DMS153 treated with DMSO at 0.1 percent for 48 hours (cell line): ENCODE data around the gene IRF8.
"Not testable (repeated sequence)": the region's sequence is repeated elsewhere in the genome, so short reads cannot be mapped to it uniquely, and the experiment has no call there.

Source experiments
- DNase-seq: peaks from one replicate; lab custom pipeline; 2025; ENCODE audit not compliant: unreplicated experiment; lab: John Stamatoyannopoulos, UW

Gene IRF8, protein sequence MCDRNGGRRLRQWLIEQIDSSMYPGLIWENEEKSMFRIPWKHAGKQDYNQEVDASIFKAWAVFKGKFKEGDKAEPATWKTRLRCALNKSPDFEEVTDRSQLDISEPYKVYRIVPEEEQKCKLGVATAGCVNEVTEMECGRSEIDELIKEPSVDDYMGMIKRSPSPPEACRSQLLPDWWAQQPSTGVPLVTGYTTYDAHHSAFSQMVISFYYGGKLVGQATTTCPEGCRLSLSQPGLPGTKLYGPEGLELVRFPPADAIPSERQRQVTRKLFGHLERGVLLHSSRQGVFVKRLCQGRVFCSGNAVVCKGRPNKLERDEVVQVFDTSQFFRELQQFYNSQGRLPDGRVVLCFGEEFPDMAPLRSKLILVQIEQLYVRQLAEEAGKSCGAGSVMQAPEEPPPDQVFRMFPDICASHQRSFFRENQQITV

DNA sequence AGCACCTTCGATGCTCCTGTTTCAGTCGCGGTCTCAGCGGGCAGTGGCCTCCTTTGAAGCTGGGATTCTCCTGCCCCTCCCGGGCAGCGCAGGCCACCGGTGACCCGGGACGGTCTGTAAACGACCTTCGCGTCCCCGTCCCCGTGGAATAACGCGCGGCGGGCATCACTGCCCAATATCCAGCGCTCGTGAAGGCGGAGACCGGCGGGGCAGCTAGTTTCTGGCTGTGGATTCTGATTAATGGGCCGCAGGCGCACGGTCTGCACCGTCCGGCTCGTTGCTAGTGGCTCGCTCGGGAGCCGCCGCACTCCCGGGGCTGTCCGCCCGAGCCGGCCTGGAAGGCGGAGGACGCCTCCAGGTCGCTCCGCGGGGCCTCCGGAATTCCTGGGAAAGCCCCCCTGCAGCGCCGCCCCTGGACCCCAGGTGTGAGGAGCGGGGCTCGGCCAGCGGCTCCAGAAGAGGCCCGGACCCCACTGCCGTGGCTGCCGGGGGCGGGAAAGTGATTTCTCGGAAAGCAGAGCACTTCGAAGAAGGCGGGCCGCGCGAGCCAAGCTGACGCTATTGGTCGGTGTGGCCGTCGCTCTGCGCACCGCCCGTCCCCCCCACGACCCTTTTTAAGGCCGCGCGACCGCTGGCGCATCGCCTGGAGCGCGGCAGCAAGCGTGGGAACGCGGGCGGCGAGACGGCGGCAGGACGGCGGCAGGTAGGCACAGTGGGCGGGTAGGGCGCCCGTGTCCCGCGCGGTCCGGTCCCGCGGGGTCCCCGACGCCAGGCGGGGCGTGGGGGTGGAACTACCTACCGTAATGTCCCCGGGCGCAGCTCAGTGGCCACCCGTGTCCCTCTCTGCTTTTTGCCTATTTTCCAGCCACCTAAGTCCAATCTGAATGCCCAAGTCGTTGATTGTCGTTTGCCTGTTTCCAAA is at the start of gene IRF8:
IRF8 (plus strand) TSS at position 642 of the 922 bp plus-strand sequence. CDS start 3,854 bp downstream, outside the sequence.
- no peak for DNase-seq

DNA sequence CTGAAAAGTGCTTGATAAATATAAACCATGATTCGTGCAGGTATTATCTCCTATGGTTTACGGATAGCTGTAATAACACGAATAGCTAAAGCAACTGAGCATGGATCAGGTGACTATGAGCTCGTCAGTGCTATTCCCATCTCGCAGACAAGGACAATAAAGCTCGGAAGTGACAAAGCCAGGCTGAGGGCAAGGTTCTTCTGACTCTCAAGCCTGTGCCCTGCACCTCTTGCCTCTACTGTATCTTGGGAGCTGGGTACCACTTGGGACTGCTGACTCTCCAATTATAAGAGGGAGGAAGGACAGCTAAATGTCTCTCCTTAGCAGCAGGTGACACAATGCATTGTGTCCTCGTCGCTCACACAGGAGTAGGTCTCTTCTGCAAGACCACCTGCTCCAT is 49.6 kb upstream of the IRF8 start:
- DNase-seq, result no peak

DNA sequence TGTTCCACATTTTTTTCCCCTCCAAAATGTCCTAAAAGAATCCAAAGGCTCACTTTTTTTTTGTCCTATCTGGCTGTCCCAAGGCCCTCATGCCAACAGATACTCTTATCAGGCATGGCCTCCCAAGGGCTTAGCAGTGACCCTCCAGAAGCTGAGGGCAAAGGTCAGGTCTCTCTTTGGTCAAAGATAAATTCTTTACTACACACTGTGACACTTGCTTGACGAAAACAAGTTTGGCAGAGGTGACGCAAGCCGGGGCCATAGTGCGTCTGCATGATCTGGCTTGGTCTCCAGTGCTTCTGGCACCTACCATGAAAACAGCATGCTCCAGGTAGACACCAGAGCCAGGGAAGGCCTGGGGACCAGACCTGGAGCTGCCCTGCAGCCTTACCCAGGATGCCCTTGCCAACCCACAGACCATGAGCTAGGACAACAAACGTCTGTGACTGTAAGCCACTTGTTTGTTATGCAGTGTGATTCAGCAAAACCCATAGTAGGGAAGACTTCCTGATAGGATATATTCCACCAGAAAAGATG is 48.5 kb upstream of the IRF8 start:
- no peak for DNase-seq

DNA sequence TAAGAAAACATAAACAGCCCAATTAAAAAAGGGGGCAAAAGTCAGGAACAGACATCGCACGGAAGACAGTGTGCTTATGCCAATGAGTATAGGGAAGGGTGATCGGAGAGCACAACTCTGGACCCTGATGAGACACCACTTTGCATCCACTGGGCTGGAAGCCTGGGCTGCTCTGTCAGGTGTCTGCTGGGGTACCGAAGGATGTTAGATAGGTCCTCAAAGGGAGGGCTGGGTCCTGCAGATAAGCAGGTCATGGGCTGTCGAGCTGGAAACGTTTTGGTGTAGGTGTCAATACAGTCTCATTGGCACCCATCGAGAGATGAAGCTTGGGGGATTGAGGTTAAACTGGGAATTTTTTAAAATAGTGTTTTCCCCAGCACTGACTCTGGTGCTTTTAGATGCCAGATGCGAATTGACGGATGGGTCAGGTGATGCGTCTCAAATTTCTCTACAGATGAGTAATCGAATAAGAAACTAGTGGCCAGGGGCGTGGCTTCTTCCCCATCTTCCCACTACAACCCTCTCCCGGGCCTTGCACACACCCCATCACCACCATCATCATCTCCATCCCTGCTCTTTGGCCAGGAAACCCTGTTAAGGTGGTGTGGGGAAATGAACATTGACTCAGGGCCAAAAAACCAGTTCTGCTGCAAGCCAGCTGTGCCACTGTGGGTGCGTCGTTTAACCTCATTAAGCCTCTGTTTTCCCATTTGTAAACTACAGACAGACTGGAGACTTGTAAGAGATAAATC is 47.8 kb upstream of the IRF8 start:
- DNase-seq, result no peak

DNA sequence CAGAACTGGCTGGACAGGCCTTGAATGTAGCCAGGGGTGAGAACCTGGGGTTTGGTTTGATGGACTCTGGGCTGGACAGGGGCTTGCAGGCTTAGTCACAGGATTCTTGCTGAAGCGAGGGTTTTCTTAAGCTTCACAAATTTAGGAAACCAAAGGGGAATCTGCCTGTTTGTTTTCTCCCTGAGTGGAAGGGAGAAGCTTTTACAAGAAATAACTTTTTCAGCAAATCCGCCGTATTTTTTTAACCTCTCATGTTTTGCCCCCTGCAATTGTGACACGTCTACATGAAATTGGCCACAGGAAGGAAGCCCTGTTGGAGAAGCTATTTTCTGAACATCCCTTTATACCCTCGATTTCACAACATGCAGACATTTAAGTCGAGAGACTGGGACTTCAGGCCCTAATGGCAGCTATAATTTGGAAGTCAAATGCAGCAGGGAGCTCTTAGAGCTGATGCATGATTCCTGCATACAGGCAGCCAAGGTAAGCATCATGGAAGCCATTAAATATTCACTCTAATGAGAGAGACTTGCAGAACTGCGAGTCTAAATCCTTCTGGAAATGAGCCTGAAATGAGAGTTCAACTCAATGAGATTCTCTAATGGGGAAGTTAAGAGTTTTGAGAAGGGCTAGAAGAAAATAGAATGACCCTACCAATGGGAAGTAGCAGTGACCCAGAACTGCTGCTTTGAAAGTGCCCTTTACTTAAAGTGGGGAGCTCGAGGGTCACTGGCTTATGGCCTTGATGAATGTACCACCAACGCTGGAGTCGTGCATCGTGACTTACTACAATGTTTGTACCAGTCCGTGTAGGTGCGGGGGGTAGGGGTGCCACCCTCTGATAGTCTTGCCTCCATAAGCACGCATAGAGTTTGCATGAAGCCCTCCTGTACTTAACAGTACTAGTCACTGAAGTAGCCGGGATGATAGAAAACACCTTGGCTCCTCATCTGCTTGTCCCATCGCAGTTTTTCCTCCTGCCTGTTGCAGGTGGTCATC is 45.1 kb upstream of the IRF8 start:
- DNase-seq, result no peak

DNA sequence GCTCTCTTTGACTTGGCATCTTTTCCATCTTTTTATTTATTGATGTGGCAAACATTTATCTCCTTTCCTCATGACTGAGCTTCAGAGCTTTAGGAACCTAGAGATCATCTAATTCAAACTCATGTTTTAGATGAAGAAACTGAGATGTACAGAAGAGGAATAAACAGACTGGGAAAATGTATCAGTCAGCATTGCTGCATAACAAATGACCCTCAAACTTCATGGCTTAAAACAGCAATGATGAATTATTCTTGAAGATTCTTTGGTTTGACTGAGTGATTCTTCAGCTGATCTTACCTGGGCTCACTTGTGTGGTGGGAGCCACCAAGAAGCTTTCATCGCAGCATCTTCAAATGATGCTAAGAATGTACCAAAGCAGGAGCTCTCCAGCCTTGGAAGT is 44.0 kb upstream of the IRF8 start:
- DNase-seq, result no peak

DNA sequence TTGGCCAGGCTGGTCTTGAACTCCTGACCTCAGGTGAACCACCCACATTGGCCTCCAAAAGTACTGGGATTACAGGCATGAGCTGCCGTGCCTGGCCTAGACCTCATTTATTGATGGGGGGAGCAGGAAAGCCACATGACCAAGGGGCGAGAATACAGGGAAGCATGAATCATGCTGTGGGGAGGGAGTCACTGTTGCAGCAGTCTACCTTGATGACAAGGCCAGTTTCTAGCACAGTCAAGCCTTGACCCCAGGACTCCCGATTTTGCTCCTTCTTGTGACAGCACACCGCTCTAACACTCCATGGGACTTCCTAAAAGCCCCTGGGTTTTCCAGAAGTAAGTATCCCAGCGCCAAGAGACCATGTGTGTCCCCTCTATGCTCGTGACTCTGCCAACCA is 42.9 kb upstream of the IRF8 start:
- no peak for DNase-seq

DNA sequence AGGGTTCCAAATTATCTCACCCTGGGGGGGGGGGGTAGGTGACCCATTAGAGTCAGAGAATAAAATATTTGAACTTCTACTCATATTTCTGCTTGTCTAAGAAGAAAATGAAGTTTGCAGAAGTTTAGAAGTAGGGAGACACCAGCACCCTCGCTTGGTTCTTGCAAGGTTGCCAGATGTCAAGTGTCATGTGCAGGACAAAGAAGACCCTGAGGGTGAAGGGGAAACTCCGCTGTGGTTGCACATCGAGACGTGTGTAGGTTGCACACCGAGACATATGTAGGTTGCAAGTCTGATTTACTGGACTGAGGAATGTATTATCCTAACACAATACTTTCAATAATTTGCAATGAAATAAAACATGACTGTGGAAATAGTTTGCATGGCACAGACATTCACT is 42.4 kb upstream of the IRF8 start:
- DNase-seq, result no peak

DNA sequence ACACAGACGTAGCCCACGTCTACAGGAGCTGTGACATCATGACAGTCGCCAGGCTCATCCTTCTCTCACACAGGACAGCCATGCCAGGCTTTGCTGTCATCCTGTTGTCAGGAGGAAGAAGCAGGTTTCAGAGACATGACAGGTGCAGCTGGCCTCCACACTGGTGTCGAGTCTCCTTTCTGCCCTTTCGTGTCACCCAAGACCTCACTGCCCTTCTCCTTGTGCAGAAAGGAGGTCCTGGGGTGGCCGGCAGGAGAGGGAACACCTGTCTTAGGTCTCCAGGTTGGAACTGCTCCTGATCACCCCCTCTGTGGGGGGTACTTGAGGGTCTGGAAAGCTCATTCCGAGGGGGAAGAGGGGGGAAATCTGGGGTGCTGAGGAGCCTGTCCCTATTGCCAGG is 41.6 kb upstream of the IRF8 start:
- no peak for DNase-seq

DNA sequence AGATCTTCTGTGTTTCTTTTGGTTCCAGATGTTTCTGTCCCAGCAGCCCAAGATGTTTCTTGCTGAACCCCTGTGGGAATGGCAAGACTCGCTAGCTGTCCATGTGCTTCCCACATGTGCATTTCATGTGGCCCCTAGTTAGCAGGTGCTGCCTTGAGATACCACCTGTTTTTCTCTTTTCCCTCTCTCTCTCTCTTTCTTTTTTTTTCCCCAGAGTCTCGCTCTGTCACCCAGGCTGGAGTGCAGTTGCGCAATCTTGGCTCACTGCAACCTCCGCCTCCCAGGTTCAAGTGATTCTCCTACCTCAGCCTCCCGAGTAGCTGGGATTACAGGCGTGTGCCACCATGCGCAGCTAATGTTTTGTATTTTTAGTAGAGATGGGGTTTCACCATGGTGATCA is 40.4 kb upstream of the IRF8 start:
- DNase-seq, result not testable (repeated sequence)

DNA sequence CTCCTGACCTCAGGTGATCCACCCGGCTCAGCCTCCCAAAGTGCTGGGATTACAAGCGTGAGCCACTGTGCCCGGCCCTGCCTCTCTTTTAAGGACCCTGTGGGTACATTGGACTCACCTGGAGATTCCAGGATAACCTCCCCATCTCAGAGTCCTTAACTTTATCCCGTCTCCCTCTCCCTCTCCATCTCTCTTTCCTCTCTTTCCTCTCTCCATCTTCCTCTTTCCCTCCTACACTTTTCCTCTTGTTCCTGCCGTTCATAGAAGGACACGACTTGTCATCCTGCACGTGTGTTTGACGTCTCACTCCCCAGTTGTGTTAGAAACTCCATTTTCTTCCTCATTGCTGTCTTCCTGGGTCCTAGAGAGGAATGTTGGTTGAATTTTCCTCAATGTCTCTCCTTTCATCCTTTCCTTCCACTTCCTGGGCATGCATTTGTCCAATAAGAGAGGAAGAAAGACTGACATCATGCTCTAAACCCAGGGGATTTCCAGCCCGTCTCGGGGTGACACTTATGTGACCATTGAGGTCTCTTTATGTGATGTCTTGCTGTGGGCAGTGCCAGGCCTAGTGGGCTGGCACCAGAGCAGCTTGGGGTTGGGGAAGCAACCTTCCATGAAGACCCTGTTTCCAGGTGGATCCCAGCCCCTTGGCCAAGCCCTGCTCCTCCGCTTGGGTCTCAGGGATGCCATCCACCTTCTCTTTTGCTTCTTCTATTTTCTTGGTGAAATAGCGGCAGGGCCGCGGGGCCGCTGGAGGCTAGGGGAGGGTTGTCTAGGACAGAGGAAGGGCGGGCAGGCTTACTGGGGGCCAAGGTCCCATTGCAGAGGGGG is 39.8 kb upstream of the IRF8 start:
- no peak for DNase-seq

DNA sequence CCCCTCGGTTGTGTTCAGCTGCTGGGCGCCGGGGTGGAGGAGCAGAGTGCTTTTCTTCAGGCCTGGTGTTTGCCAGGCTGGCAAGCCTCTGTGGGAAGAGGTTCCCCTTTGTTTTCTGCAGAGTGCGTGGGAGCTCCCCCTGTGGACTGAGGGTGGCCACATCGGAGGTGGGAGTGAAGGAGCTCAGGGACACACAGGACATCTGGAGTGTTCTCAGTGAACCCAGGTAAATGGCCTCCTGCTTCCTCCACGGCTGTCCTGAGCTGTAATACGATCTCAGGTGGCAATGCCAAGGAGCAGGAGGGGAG is 39.2 kb upstream of the IRF8 start:
- DNase-seq, result no peak

DNA sequence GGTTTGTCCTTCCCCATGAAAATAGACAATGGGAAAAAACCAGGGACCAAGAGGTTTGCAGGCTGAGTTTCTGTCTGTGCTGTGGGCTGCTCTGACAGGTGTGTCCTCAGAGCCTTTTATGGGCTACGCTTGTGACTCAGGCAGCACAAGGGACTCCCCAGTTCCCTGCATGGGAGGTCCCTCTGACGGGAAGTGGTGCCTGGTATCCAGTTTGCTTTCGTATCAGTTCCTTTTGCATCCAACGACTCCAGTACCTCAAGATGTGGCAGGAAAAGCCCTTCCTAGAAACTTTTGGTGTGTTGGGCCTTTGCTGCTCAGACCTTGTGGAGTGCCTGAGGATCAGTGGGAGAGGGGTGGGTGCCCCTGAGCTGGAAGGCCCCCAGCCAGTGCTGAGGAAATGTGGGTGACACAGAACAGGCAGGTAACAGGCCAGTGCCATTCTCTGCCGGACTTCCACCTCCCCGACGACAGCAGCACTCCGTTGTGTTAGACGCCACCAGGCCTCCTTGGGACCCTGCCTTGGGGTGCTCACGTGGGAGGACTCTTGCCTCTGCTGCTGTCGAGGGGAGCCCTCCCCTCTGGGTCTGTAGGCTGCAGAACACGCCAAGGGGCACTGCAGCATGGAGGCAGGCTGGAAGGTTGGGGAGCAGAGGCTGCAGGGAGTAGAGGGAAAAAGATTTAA is 38.4 kb upstream of the IRF8 start:
- no peak for DNase-seq

DNA sequence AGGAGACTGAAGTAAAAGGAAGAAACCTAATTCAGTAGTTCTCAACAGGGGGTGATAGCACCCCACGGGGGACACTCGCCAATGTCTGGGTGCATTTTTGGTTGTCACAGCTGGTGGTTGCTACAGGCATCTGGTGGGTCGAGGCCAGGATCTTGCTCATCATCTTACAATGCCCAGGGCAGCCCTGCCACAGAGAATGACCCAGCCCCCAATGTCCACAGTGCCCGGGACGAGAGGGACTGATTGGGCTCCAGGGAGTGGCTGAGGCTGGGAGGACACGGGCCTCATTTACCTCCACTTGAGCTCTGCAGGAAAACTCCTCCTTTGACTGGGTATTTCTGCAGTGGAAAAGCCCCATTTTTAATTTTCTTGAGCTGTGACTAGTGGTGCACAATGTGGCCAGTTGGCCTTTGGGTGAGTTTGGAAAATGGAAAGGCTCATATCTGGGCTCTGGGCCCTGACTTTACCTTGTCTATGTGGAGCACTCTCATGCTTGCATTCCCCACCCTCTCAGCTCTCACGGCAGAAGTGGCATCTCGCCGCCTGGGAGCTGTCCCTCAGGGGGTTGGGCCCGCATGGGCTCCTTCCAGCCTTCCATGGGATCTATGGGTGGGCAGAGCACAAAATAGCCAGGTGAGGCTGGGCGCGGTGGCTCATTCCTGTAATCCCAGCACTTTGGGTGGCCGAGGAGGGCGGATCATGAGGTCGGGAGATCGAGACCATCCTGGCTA is 37.7 kb upstream of the IRF8 start:
- no peak for DNase-seq

DNA sequence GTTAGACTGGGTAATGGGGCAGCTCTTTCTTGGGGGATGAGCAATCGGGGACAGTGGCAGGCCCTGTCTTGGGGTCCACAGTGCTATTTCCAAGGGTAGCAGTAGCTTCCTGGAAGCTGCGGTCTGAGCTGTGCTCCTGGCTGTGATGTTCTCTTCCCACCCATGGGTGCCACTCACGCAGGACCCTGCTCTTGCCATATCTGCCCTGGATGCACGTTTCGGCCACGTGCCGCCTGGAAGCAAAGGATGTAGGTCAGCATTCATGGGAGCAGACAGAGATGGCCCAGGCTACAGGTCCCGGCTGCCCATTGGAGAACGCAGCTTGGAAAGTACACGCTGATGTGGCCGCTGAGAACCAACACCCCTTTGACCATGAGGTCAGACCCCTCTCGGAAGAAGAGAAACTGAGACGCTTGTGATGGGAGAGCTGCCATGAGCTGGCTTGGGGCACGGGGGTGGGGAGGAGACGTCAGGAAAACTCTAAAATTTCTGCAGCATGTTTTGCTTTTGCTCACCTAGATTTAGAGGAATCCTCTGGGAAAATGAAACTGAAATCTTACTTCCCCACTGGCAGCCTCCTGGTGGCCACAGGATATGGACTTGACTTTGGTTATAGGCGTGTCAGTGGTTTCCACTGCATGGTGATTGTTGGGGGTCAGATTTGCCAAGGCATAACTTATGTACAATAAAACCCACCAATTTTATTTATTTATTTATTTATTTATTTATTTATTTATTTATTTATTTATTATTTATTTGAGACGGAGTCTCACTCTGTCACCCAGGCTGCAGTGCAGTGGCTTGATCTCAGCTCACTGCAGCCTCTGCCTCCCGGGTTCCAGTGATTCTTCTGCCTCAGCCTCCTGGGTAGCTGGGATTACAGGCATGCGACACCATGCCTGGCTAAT is 36.2 kb upstream of the IRF8 start:
- no peak for DNase-seq

DNA sequence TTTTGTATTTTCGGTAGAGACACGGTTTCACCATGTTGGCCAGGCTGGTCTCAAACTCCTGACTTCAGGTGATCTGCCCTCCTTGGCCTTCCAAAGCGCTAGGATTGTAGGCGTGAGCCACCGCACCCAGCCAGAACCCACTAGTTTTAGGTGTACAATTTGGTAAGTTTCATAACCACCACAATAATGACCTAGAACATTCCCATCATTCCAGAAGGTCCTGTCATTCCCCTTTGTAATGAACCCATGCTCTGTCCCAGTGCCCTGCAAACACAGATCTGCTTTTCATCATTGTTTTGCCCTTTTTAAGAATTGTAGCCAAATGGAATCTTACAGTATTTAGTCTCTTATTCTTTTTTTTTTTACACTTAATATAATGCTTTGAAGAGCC is 35.6 kb upstream of the IRF8 start:
- no peak for DNase-seq

DNA sequence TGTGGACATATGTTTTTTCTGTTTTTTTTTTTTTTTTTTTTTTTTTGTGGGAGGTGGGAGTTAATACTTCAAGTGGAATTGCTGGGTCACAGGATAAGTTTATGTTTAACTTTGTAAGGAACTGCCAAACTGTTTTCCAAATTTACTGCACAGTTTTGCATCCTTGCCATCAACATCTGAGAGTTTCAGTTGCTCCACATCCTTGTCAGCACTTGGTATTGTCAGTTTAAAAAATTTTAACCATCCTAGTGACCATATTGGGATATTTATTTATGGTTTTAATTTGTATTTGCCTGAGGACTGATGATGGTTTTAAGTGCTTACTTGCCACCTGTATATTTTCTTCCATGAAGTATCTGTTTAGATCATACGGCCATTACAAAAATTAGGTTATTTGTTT is 34.0 kb upstream of the IRF8 start:
- DNase-seq, result no peak
